GM23248 (cell line): ENCODE data around the gene LSAMP. TPM values are rescaled to one million over a fixed set of nuclear protein-coding genes. Genes with fewer than 3 reads are reported as not detected.

Source experiments
- DNase-seq: peaks from one replicate; pipeline ENCODE4 v3.0.0-alpha.2; 2015
- H2AFZ ChIP-seq: fragments of 200-600 bp; sonication (generic); 2 replicates; pipeline ENCODE4 v1.6.1; 2016; ENCODE audit warnings: antibody characterized with exemption
- H3F3A ChIP-seq: fragments of 200-600 bp; sonication (generic); 2 replicates; pipeline ENCODE4 v1.6.1; 2016; ENCODE audit warnings: mild to moderate bottlenecking, antibody characterized with exemption, mixed run types; ENCODE audit not compliant: insufficient read depth
- H3K27ac ChIP-seq: fragments of 200-600 bp; sonication (generic); 2 replicates; pipeline ENCODE4 v1.5.1; 2016; ENCODE audit warnings: mild to moderate bottlenecking
- H3K27me3 ChIP-seq: fragments of 200-600 bp; sonication (generic); replicated peaks from 2 replicates; pipeline ENCODE4 v1.6.1; 2016; ENCODE audit warnings: mild to moderate bottlenecking; ENCODE audit not compliant: insufficient read depth
- H3K36me3 ChIP-seq: fragments of 200-600 bp; sonication (generic); 2 replicates; pipeline ENCODE4 v1.6.1; 2016; ENCODE audit warnings: low read depth, mild to moderate bottlenecking
- H3K4me1 ChIP-seq: fragments of 200-600 bp; sonication (generic); 2 replicates; pipeline ENCODE4 v1.6.1; 2016; ENCODE audit warnings: mild to moderate bottlenecking; ENCODE audit not compliant: insufficient read depth
- H3K4me2 ChIP-seq: fragments of 200-600 bp; sonication (generic); one replicate; pipeline ENCODE4 v1.6.1; 2016; ENCODE audit warnings: mild to moderate bottlenecking; ENCODE audit not compliant: unreplicated experiment
- H3K4me3 ChIP-seq: fragments of 200-600 bp; sonication (generic); 2 replicates; pipeline ENCODE4 v1.5.1; 2016; ENCODE audit warnings: mild to moderate bottlenecking
- H3K79me2 ChIP-seq: fragments of 200-600 bp; sonication (generic); 2 replicates; pipeline ENCODE4 v1.6.1; 2016; ENCODE audit warnings: mild to moderate bottlenecking; ENCODE audit not compliant: insufficient read depth
- H3K9ac ChIP-seq: fragments of 200-600 bp; sonication (generic); 2 replicates; pipeline ENCODE4 v1.6.1; 2016; ENCODE audit warnings: mild to moderate bottlenecking
- H3K9me2 ChIP-seq: fragments of 200-600 bp; sonication (generic); 2 replicates; pipeline ENCODE4 v1.6.1; 2016; ENCODE audit warnings: mixed run types, mild to moderate bottlenecking, moderate library complexity; ENCODE audit not compliant: insufficient read depth
- H3K9me3 ChIP-seq: fragments of 200-600 bp; sonication (generic); one replicate; pipeline ENCODE4 v1.6.1; 2017; ENCODE audit warnings: low read depth
- H4K20me1 ChIP-seq: fragments of 200-600 bp; sonication (generic); 2 replicates; pipeline ENCODE4 v1.6.0; 2016; ENCODE audit not compliant: insufficient read depth
- EZH2 ChIP-seq: fragments of 200-600 bp; sonication (generic); IDR thresholded peaks from 2 replicates; pipeline ENCODE4 v1.6.1; 2018; ENCODE audit warnings: antibody characterized with exemption, mild to moderate bottlenecking; ENCODE audit not compliant: insufficient read depth, poor library complexity, severe bottlenecking
- EZH2phosphoT487 ChIP-seq: fragments of 200-600 bp; sonication (generic); IDR thresholded peaks from 2 replicates; pipeline ENCODE4 v1.6.1; 2018; ENCODE audit warnings: antibody characterized with exemption, moderate library complexity, mild to moderate bottlenecking, low read depth; ENCODE audit not compliant: insufficient read depth
- WGBS, 2 experiments: methylation state at CpG; one replicate each; pipeline ENCODE4 v1.1.6; 2015 to 2017; ENCODE audit warnings: low lambda C conversion rate in 2 of 2, low coverage in 1 of 2; ENCODE audit errors: missing lambda C conversion rate in 2 of 2; 5-methylcytosine and 5-hydroxymethylcytosine counted together
- in situ Hi-C: fragments of 300-500 bp; cut with MboI; formaldehyde crosslinking; loops from 2 replicates; pipeline ENCODE4 v1.15.0; 2020
- polyA plus RNA-seq: library from polyadenylated mRNA; unstranded; fragments of >200 nt; fragmentation: Nextera tagmentation; extraction: Ambion mirVana; gene quantifications from 2 replicates; pipeline ENCODE4 v1.2.1, GENCODE V29; 2016
- total RNA-seq: library from RNA; depleted of rRNA; stranded (reverse); fragments of >200 nt; shearing (Covaris generic); gene quantifications from 2 replicates; pipeline ENCODE4 v1.2.3, GENCODE V29; 2014

LSAMP gene
- total and polyA plus RNA-seq, 2 experiments from 2014 or later, result 4.5 to 9.3 TPM

GRCh38 chr3:116200956-116201690, 244.2 kb downstream of the LSAMP start:
- in situ Hi-C loops, result no loop called here
- no peak for DNase-seq

GRCh38 chr3:116199063-116199462, 246.2 kb downstream of the LSAMP start:
- H3K27ac ChIP-seq, result no peak overlapping the region
- H3K9ac ChIP-seq, result no peak overlapping the region
- H2AFZ ChIP-seq, result no peak overlapping the region
- in situ Hi-C loops, result no loop called here
- no peaks in the 10 kb centered on the region for H3K4me1 ChIP-seq
- 87 to 90% methylated on average over 2 of the region's 2 CpGs for WGBS, 2 experiments
- H3K36me3 ChIP-seq, result no peaks in the 10 kb centered on the region
- TF ChIP-seq EZH2 (no peak), EZH2phosphoT487 (no peak)
- no peaks in the 10 kb centered on the region for H3K27me3 ChIP-seq
- no peak for DNase-seq
- no peaks in the 10 kb centered on the region for H3K9me3 ChIP-seq
- no peaks in the 10 kb centered on the region for H3F3A ChIP-seq
- H3K4me3 ChIP-seq, result no peak overlapping the region
- H3K4me2 ChIP-seq, result no peak overlapping the region
- H3K9me2 ChIP-seq, result no peaks in the 10 kb centered on the region
- no peaks in the 10 kb centered on the region for H3K79me2 ChIP-seq
- no peaks in the 10 kb centered on the region for H4K20me1 ChIP-seq

More at GRCh38 chr3:116200956-116201690, 244.2 kb downstream of the LSAMP start:
- Histone ChIP-seq H3K9me2 (no peaks in the 10 kb centered on the region), H3K27me3 (no peaks in the 10 kb centered on the region), H4K20me1 (no peaks in the 10 kb centered on the region), H3K4me3 (no peak overlapping the region), H3K9me3 (no peaks in the 10 kb centered on the region), H3F3A (no peaks in the 10 kb centered on the region), H3K27ac (no peak overlapping the region), H3K36me3 (no peaks in the 10 kb centered on the region), H3K4me2 (no peak overlapping the region), H2AFZ (no peak overlapping the region), H3K9ac (no peak overlapping the region), H3K79me2 (no peaks in the 10 kb centered on the region), H3K4me1 (no peaks in the 10 kb centered on the region)
- WGBS, 2 experiments, result 69 to 73% methylated on average over 5 of the region's 5 CpGs
- no peak for TF ChIP-seq EZH2
- TF ChIP-seq EZH2phosphoT487, result no peak

- no peaks in the 10 kb centered on the region for H4K20me1 ChIP-seq
- WGBS, 2 experiments, result 56 to 63% methylated on average over 2 of the region's 2 CpGs
- H3K4me2 ChIP-seq, result no peak overlapping the region
- no peak overlapping the region for H3K27ac ChIP-seq
- no peak overlapping the region for H3K9ac ChIP-seq
- H3K27me3 ChIP-seq, result no peaks in the 10 kb centered on the region
- H2AFZ ChIP-seq, result no peak overlapping the region
- no peak overlapping the region for H3K4me3 ChIP-seq
- no peaks in the 10 kb centered on the region for H3K36me3 ChIP-seq
- H3K9me2 ChIP-seq, result no peaks in the 10 kb centered on the region
- DNase-seq, result peak; percentile 23
- H3K79me2 ChIP-seq, result no peaks in the 10 kb centered on the region
- H3K4me1 ChIP-seq, result no peaks in the 10 kb centered on the region
- TF ChIP-seq EZH2phosphoT487, result no peak
- no peaks in the 10 kb centered on the region for H3F3A ChIP-seq
- no peaks in the 10 kb centered on the region for H3K9me3 ChIP-seq
- in situ Hi-C loops, result no loop called here
These were observed 247.2 kb downstream of the LSAMP start for GRCh38 chr3:116198087-116198486.

GRCh38 chr3:116192464-116192863, 252.8 kb downstream of the LSAMP start:
- Histone ChIP-seq H3K4me3 (no peak overlapping the region), H3K79me2 (no peaks in the 10 kb centered on the region), H3K4me2 (no peak overlapping the region), H2AFZ (no peak overlapping the region), H4K20me1 (no peaks in the 10 kb centered on the region), H3K9ac (no peak overlapping the region), H3F3A (no peaks in the 10 kb centered on the region; the same call in 1 of the 2 replicates), H3K36me3 (no peaks in the 10 kb centered on the region), H3K9me3 (no peaks in the 10 kb centered on the region), H3K27me3 (no peaks in the 10 kb centered on the region), H3K4me1 (peaks cover 7% of the 10 kb centered on the region), H3K27ac (no peak overlapping the region), H3K9me2 (no peaks in the 10 kb centered on the region)
- WGBS, 2 experiments, result 58 to 65% methylated on average over 1 of the region's 1 CpG
- DNase-seq, result no peak
- in situ Hi-C loops, result no loop called here
- no peak for TF ChIP-seq EZH2phosphoT487
- no peak for TF ChIP-seq EZH2

GRCh38 chr3:116191409-116191808, 253.9 kb downstream of the LSAMP start:
- no peaks in the 10 kb centered on the region for H3K27me3 ChIP-seq
- H2AFZ ChIP-seq, result no peak overlapping the region
- no peaks in the 10 kb centered on the region; the same call in 1 of the 2 replicates for H3F3A ChIP-seq
- WGBS, 2 experiments, result 45 to 51% methylated on average over 2 of the region's 2 CpGs
- H3K4me3 ChIP-seq, result no peak overlapping the region
- H3K4me2 ChIP-seq, result no peak overlapping the region
- in situ Hi-C loops, result no loop called here
- H3K79me2 ChIP-seq, result no peaks in the 10 kb centered on the region
- H3K36me3 ChIP-seq, result no peaks in the 10 kb centered on the region
- H3K9me3 ChIP-seq, result no peaks in the 10 kb centered on the region
- no peaks in the 10 kb centered on the region for H4K20me1 ChIP-seq
- H3K27ac ChIP-seq, result no peak overlapping the region
- DNase-seq, result no peak
- no peaks in the 10 kb centered on the region for H3K9me2 ChIP-seq
- H3K4me1 ChIP-seq, result peaks cover 7% of the 10 kb centered on the region
- TF ChIP-seq EZH2phosphoT487 (no peak), EZH2 (no peak)
- no peak overlapping the region for H3K9ac ChIP-seq
